NCI-H226 (cell line): ENCODE results near the gene NOTCH2.
A peak's percentile ranks its signal among the peaks of the same experiment; 100 is the strongest.

Experiments
- DNase-seq: peaks from one replicate; pipeline ENCODE4 v3.0.0-alpha.2; 2015

The NOTCH2 gene

GRCh38 chr1:119971710-119972570 lies 97.5 kb downstream of the NOTCH2 start:
- peak; percentile 51 for DNase-seq

- DNase-seq, result no peak
Measured at GRCh38 chr1:119968601-119969000, 100.9 kb downstream of the NOTCH2 start.

- DNase-seq, result peak; percentile 11
Measured at GRCh38 chr1:119968068-119968492, 101.4 kb downstream of the NOTCH2 start.

GRCh38 chr1:119966681-119967080 lies 102.8 kb downstream of the NOTCH2 start:
- DNase-seq, result no peak

- no peak for DNase-seq
Measured at GRCh38 chr1:119966020-119966419, 103.4 kb downstream of the NOTCH2 start.

GRCh38 chr1:119964673-119965363 lies 104.6 kb downstream of the NOTCH2 start:
- DNase-seq, result no peak

GRCh38 chr1:119962296-119962968 lies 107.0 kb downstream of the NOTCH2 start:
- DNase-seq, result no peak

- no peak for DNase-seq
Measured at GRCh38 chr1:119960501-119960900, 109.0 kb downstream of the NOTCH2 start.

GRCh38 chr1:119959268-119960220 lies 109.9 kb downstream of the NOTCH2 start:
- DNase-seq, result no peak

- no peak for DNase-seq
Measured at GRCh38 chr1:119958223-119958622, 111.2 kb downstream of the NOTCH2 start.

- no peak for DNase-seq
Measured at GRCh38 chr1:119956306-119956705, 113.2 kb downstream of the NOTCH2 start.

GRCh38 chr1:119954476-119955422 lies 114.7 kb downstream of the NOTCH2 start:
- DNase-seq, result no peak

GRCh38 chr1:119953266-119953998 lies 116.0 kb downstream of the NOTCH2 start:
- DNase-seq, result no peak

- DNase-seq, result no peak
Measured at GRCh38 chr1:119952496-119952895, 117.0 kb downstream of the NOTCH2 start.

GRCh38 chr1:119948342-119949214 lies 120.9 kb downstream of the NOTCH2 start:
- peak; percentile 51 for DNase-seq

GRCh38 chr1:119947468-119947867 lies 122.0 kb downstream of the NOTCH2 start:
- DNase-seq, result no peak

- no peak for DNase-seq
Measured at GRCh38 chr1:119946724-119947123, 122.7 kb downstream of the NOTCH2 start.

GRCh38 chr1:119943216-119943615 lies 126.2 kb downstream of the NOTCH2 start:
- no peak for DNase-seq

GRCh38 chr1:119941392-119941791 lies 128.1 kb downstream of the NOTCH2 start:
- DNase-seq, result no peak
